ENCODE measurements around the gene C17orf114.
A peak's percentile ranks its signal among the peaks of the same experiment; 100 is the strongest.

C17orf114 gene

GRCh38 chr17:4806456-4806776, 4.3 kb upstream of the C17orf114 start:
- Histone ChIP-seq H3K9me1 (ENCODE audit: insufficient read depth, low read length) (no peaks in the 10 kb centered on the region), H3K27me3 (ENCODE audit: control insufficient read depth, insufficient read depth, low read length) (no peaks in the 10 kb centered on the region), H3K9ac (ENCODE audit: low read depth, low read length) (peak overlapping the region; percentile 96), H3K4me3 (ENCODE audit: insufficient read depth, low read depth, low read length) (peak overlapping the region; percentile 97), H3K36me3 (ENCODE audit: control insufficient read depth, insufficient read depth, low read length) (peaks cover 18% of the 10 kb centered on the region), H3K23ac (ENCODE audit: low read depth, low read length) (peak overlapping the region; percentile 87; the same call in 1 of the 2 replicates), H4K5ac (ENCODE audit: low read depth, low read length) (peak overlapping the region; percentile 57; the same call in 1 of the 2 replicates), H3K9me3 (ENCODE audit: control insufficient read depth, insufficient read depth, low read length) (no peaks in the 10 kb centered on the region), H2BK120ac (ENCODE audit: low read depth, low read length) (no peak overlapping the region), H2AFZ (replicated peaks; ENCODE audit: low read length, poor library complexity) (peak overlapping the region; percentile 94), H3K18ac (ENCODE audit: low read depth, low read length) (no peak overlapping the region), H3K4me1 (ENCODE audit: control insufficient read depth, insufficient read depth, low read length) (peaks cover 4% of the 10 kb centered on the region; the same call in 1 of the 2 replicates), H2AK5ac (ENCODE audit: low read depth, low read length) (no peak overlapping the region), H2BK20ac (ENCODE audit: low read depth, low read length) (no peak overlapping the region), H3K4me2 (ENCODE audit: low read depth, low read length) (peak overlapping the region; percentile 99), H3K56ac (ENCODE audit: extremely low read depth, insufficient read depth, low read length) (peak overlapping the region; percentile 78; the same call in 1 of the 2 replicates), H4K20me1 (ENCODE audit: insufficient read depth, low read length) (no peaks in the 10 kb centered on the region), H3K27ac (ENCODE audit: insufficient read depth, low read length) (peak overlapping the region; percentile 78; the same call in 1 of the 2 replicates), H4K8ac (ENCODE audit: low read depth in 2 of 2, low read length in 2 of 2) (peak overlapping the region in 1 of 2 experiments; percentile 54; a peak in 3 of 4 replicates), H2AK9ac (replicated peaks; ENCODE audit: low read depth, low read length, poor library complexity) (peak overlapping the region; percentile 60), H2BK5ac (ENCODE audit: low read depth, low read length, poor library complexity, severe bottlenecking) (no peak overlapping the region), H3K4ac (ENCODE audit: low read depth, low read length) (0 out of 2 replicates have a peak overlapping the region, but pooled peaks have one; percentile 56), H2BK15ac (ENCODE audit: low read depth, low read length) (no peak overlapping the region), H4K91ac (ENCODE audit: insufficient read depth, low read depth, low read length) (no peak overlapping the region), H3K79me1 (ENCODE audit: low read depth in 1 of 2, low read length in 2 of 2) (peaks cover 0 to 25% of the 10 kb centered on the region in 2 experiments; a peak in 3 of 4 replicates), H3K14ac (replicated peaks; ENCODE audit: low read depth, low read length) (peak overlapping the region; percentile 43; the same call in 1 of the 2 replicates)
- dilution Hi-C loops (cut with HindIII; ENCODE audit: low sequenced_read_pairs, unreplicated experiment) = no loop called here
- ATAC-seq (ENCODE audit: low read depth) = no peak
- CTCF ChIA-PET = interaction anchor here (1.7 kb wide), 1 partner anchor 10 kb away, joined by 5 read pairs; the partner anchor contains the start of gene PSMB6
- BruUV-seq (replicated peaks) = no TSS peak
- TF ChIP-seq NFE2L2 (IDR thresholded peaks at IDR 0.05; ENCODE audit: low read depth, low read length) (no peak), RAD21 (IDR thresholded peaks at IDR 0.05; ENCODE audit: low read length) (no peak), CTCF (conservative IDR thresholded peaks at IDR 0.05; ENCODE audit: low read depth, low read length) (no peak), SMC3 (IDR thresholded peaks at IDR 0.05; ENCODE audit: low read depth, low read length) (no peak), POLR2A (IDR thresholded peaks at IDR 0.05; ENCODE audit: low read depth, low read length) (no peak), FOS (IDR thresholded peaks at IDR 0.05; ENCODE audit: low read depth, low read length) (no peak), MAFK (IDR thresholded peaks at IDR 0.05; ENCODE audit: low read depth, low read length) (no peak), CHD1 (IDR thresholded peaks at IDR 0.05; ENCODE audit: low read depth, low read length) (no peak), MAZ (IDR thresholded peaks at IDR 0.05; ENCODE audit: borderline replicate concordance, low read depth, low read length) (no peak), RFX5 (IDR thresholded peaks at IDR 0.05; ENCODE audit: low read depth, low read length) (no peak), CEBPB (IDR thresholded peaks at IDR 0.05; ENCODE audit: low read depth, low read length) (no peak), BHLHE40 (IDR thresholded peaks at IDR 0.05; ENCODE audit: low read depth, low read length) (no peak), RCOR1 (IDR thresholded peaks at IDR 0.05; ENCODE audit: insufficient replicate concordance, low read length) (no peak)
- TF ChIP-seq, protein P1, sequence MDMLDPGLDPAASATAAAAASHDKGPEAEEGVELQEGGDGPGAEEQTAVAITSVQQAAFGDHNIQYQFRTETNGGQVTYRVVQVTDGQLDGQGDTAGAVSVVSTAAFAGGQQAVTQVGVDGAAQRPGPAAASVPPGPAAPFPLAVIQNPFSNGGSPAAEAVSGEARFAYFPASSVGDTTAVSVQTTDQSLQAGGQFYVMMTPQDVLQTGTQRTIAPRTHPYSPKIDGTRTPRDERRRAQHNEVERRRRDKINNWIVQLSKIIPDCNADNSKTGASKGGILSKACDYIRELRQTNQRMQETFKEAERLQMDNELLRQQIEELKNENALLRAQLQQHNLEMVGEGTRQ (IDR thresholded peaks at IDR 0.05; ENCODE audit: low read depth, low read length) = no peak
- TF ChIP-seq, protein P2, sequence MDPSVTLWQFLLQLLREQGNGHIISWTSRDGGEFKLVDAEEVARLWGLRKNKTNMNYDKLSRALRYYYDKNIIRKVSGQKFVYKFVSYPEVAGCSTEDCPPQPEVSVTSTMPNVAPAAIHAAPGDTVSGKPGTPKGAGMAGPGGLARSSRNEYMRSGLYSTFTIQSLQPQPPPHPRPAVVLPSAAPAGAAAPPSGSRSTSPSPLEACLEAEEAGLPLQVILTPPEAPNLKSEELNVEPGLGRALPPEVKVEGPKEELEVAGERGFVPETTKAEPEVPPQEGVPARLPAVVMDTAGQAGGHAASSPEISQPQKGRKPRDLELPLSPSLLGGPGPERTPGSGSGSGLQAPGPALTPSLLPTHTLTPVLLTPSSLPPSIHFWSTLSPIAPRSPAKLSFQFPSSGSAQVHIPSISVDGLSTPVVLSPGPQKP (IDR thresholded peaks at IDR 0.05; ENCODE audit: borderline replicate concordance, low read depth, low read length) = no peak
- 0% methylated on average over 4 of the region's 16 CpGs; no CpG with 5 or more reads in 1 of the 2 experiments for whole genome bisulfite sequencing, 2 experiments (ENCODE audit: extremely low coverage in 2 of 2, insufficient read length in 1 of 2)
- no peak for DNase-seq
- intact Hi-C loops (cut with micrococcal nuclease) = no loop called here
- POLR2A ChIA-PET (ENCODE audit: unreplicated experiment) = no interaction called here
- in situ Hi-C loops (cut with MboI; ENCODE audit: low sequenced_read_pairs) = no loop called here
